Measurements from ENCODE around the gene COPS8. TPM values are rescaled to one million over a fixed set of nuclear protein-coding genes. Genes with fewer than 3 reads are reported as not detected.

COPS8 gene
- polyA plus RNA-seq, 4 donors = 91.1 to 103 (median 98.8) TPM

DNA sequence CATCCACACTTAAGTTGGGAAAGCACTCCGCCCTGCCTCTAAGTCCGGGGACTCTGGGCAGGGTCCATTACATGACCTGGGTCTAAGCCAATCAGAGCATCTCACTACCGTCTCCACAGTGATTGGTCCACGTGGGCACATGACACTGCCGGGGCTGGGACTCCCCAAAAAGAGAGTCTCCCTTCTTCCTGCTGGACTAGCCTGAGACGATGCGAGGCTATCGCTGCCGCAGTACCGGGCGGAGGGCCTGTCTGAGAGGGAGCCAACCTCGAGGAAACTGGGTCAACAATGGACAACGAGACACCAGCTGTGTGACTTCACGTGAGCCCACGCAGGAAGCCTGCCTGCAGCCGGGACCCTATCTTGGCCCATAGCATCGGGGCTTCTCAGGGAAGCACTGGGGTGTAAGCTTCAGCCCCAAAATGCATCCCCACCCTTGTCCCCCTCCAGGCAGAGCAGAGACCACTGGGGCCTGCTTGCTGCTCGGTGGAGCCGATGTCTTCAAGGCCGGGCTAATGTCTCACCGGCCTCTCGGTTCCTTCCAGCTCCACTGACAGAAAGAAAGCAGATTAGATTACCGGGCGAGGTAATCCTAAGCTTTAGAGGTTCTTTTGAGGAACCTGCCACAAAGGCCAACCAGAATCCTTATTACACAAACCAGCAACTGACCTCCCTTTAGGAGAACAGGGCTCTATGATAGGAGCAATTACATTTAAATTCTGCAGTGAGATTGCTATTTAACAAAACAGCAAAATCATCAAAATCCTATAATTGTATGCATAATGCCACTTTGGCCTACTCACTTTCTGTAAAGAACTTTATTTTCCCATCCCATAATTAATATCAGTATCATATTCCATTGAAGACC is 21.3 kb upstream of the COPS8 start:
- DNase-seq (ENCODE audit: low read depth in 4 of 4, low spot score in 3 of 4) = no peak

DNA sequence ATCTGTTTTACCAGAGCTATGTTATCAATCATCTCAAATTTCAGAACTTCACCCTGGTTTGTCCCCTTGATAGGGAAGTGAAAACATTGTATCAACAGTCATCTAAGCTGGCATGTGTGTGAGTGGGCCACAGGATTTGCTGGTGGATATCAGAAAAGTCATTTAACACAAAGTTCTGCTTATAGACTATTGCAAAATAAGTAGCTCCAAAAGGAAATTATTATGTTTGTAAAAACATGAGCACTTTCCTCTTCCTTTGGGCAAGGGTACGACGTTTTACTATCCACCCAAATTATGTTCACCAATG is 20.7 kb upstream of the COPS8 start:
- no peak for DNase-seq (ENCODE audit: low read depth in 4 of 4, low spot score in 3 of 4)

DNA sequence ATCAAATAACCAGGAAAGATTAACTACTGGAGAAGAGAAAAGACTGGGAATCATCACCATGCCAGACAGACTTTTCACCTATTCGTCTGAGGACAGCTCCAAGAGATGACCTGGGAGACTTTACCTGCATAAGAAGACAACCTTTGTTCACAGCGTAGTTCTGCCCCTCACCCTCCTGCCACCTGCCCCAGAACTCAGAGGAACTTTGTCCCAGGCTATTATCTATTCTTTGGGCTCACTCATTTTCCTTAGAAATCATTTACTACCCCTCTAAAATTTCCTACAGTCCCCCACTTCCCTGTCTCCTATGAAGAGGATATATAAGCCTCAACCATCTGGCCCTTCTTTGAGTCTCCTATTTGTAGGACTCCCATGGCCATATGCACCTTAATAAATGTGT is 19.3 kb upstream of the COPS8 start:
- no peak for DNase-seq (ENCODE audit: low read depth in 4 of 4, low spot score in 3 of 4)

DNA sequence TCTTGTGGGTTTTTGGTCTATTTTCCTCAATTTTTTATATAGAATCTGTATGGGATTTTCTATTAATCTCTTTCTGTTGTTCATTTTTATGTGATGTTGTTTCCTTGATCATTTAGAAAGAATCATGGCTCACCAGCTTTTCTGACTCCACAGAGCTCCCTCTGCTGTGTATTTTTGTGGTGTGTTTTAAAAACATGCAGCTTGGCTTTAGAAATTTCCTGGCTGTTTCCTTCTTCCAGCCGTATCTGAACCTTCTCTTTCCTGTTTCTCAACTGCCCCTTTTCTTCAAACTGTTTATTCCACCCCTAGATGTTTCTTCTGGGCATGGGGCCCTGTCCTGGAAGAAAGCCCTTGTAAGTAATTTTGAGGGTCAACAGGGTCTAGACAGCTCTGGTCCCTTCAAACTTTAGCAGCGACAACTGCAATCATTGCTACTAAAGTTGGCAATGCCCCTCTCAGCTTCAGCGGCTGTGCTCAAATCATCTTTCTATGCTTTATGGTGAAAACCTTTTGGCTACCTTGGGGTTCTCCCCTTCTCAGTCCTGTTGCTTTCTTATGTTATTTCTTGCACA is 17.6 kb upstream of the COPS8 start:
- no peak for DNase-seq (ENCODE audit: low read depth in 4 of 4, low spot score in 3 of 4)

DNA sequence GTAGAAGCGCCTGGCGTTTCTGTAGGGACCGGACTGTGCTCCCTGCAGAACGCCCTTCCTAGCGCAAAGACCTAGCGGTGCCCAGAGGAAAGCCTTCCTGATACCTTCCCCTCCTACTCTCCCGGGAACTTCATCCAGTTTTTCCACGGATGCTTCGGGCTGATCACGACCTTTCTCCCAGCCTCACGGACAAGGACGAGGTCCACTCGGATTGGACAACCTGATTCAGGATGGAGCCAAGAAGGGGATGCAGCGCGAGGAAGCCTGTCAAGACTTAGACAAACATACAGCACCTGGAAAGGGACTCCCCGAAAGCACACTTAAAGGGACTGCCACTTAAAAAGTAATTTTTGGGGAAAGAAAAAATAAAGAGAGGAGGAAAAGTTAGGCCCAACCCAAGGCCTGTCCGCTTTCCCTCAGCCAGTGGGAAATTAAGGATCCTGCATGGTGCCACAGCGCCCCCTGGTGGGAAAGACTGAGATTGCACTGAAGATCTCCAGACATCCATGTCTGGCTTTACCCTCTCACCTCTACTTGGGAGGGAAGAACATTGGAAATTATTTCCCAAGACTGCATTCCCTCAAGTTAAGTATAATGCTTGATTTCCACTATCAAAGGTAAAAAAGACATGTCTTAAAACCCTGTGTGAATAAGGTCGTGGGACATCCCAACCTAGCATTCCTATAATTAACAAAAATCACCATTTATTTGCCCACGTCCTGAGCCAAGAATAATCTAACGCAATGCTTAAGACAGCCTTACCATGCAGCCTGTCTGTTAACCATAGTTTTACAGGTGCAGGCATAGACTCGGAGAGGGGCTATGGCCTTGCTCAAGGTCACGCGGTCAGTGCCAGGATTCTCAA is 13.4 kb upstream of the COPS8 start:
- DNase-seq (ENCODE audit: low read depth in 4 of 4, low spot score in 3 of 4) = peak in 1 of 4 donors; percentile 55

DNA sequence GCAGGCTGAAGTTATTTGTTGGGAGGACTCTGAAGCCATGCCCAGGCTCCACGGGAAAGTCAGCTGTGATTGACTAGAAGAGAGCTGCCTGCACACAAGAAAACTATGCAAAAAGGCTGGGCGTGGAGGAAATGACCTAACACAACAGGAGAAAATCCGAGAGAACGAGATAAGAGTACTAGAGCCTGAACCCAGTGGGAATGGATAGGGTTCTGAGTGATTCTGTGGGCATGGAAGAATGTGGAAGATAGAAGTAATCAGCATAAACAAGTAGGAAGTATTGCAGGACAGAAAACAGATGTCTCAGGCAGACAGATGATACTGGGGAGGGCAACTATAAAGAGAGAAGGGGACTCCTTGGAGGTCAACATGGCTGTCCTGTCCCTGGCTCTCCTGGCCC is 12.1 kb upstream of the COPS8 start:
- DNase-seq (ENCODE audit: low read depth in 4 of 4, low spot score in 3 of 4) = no peak

DNA sequence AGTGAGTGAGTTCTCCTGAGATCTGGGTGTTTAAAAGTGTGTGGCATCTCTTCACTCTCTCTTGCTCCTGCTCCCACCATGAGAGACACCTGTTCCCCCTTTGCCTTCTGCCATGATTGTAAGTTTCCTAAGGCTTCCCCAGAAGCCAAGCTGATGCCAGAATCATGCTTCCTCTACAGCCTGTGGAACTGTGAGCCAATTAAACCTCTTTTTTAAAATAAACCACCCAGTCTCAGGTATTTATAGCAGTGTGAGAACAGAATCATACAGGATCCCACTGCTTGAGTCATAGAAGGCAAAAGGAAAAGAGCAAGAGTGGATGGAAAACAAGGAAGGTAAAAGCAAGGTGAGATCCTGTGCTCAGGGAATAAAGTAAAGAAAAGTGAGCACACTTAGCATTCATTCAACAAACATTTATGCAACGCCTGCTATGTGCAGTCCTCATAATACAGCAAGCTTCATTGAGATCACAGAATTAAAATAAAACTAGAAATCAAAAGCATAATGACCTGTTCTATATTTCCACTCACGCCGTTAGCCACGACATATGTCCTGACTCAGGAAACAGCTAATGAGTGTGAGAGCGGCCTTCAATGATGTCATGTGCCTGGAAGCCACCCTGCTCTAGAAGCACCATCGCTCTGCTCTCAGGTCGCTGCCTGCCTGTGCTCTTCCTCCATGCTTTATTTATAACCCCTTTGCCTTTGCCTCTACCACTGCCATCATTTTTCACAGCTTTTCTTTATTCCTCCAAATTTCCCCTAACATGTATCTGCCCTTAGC is 11.3 kb upstream of the COPS8 start:
- no peak for DNase-seq (ENCODE audit: low read depth in 4 of 4, low spot score in 3 of 4)

DNA sequence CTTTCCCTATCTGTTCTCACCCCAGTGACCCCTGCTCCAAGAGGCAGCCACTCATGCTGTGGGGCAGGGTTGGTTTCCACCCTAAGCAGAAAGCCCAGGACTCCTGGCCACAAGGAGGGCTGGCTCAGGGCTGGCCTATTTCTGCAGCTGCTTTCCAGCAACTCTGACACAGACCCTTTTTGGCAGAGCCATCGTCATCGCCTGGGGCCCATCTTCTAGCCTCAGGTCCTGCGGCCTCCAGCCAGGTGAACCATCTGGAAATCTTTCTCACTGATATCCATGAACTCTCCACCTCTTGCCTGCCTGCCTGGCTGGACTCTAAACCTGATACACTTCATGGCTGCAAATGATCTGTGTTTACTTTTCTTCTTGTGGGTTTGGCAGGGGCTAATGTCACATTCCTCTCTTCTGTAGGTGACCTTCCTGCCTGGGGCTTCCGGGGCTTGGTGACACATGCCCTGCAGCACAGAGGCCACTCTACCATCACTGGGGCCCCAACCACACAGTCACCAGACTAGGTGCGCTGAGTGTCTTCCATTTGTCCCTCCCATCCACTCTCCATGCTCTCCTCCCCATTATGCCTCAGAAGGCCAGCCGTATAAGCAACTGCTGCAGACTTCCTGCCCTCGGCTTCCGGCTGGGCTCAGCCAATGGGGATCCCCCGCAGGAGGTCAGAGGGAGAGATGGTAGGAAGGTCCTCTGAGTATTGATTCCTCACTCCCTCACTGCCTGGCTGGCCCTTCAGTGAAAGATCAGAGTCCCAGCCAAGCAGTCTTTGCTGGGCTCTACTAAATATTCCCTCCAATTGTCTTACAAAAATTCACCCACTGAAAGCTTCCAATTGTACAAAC is 9.7 kb upstream of the COPS8 start:
- DNase-seq (ENCODE audit: low read depth in 4 of 4, low spot score in 3 of 4) = no peak

DNA sequence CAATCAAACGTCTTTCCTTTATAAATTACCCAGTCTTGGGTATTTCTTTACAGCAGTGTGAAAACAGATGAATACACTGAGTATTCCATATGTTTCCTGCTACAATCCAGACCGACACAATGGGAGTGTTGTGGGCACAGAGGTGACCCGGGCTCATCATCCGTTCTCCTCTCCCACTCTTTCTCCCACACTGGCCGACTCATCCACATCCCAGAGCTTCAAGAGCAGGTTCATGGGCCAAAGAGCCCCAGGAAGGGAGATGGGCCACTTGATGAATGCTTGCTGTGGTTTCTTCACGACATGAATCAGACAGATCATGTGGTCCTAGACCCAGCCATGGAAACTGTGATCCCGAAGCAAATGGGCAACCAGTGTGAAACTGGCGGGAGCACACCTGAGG is 4.1 kb upstream of the COPS8 start:
- no peak for DNase-seq (ENCODE audit: low read depth in 4 of 4, low spot score in 3 of 4)

DNA sequence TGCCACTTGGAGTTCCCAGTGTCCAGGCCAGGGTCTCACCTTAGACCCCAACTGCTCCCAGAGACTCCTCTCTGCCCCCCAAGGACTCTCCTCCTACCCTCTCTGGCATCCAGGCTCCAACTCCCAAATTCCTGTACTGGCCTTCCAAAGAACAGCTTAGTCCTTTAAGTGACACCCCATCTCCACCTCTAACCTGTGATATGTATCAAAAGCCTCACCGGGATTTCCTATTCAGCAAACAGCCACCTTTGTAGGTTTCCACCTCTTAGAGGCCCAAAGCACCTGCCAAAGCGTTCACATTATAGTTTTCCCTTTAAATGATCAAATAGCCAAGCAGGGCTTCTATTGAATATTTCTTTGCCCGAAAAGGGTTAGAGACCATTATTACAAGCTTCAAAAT is 2.7 kb upstream of the COPS8 start:
- DNase-seq (ENCODE audit: low read depth in 4 of 4, low spot score in 3 of 4) = no peak

DNA sequence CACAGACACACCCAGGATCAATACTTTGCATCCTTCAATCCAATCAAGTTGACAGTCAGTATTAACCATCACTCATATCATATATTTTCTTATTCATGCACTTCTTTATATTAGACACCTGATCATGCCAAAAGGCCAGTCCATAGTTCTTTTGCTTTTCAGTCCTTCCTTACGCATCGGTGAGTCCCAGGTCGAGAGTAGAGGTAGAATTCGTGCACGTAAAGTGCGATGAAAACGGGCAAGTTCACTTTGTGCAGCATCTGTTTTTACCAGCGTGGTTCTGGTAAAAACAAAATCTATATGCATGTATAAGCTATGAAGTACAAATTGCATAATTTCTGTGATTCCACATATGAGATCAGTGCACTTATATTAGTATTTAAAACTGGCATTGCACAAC is 1.2 kb upstream of the COPS8 start:
- no peak for DNase-seq (ENCODE audit: low read depth in 4 of 4, low spot score in 3 of 4)

DNA sequence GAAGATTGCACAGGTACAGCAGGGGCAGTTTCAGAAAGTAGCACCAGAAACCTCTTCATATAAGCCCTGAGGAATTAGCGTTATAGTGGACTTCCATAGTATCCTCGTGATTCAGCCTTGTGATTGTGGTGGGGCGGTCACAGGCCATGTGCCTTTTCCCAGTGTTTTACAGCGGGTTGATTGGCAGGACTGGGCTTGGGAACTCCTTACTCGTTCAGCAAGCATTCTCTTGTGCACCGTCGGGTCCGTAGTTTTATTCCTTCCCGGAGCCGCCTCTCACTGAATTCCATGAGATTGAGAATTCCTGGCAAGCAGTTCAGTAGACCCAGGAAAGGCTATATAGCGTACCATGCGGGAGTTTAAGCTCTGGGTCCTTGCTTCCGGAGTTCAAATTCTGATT is 5.2 kb downstream of the COPS8 start:
- DNase-seq (ENCODE audit: low read depth in 4 of 4, low spot score in 3 of 4) = no peak

DNA sequence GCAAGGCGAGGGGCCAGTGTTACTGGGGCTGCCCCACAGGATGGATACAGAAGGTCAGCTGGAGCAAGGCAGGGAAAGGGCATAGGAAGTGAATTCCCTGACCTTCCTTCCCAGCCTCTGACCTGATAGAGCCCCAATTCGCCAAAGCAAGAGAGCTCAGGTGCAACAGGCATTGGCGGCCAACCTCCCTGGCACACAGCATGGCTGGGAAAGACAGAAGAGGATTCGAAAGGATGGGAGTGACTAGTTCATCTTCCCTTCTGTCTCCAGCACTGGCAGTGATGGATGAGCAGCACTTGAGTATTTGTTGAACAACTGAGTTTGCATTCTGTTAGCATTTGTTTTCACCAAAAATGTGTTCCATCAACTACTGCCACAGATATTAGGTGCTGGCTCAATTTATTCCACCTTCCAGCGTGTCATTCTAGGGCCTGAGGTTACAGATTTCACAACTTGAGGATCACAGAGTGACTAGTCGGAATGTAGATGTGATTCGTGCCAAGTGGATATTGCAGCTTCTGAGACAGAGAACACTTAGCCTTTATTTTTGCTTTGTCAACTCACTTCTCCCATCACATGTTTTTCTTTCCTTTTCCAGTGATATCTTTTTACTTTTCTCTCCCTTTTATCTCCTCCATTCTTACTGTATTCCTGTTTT is 6.2 kb downstream of the COPS8 start:
- DNase-seq (ENCODE audit: low read depth in 4 of 4, low spot score in 3 of 4) = no peak

DNA sequence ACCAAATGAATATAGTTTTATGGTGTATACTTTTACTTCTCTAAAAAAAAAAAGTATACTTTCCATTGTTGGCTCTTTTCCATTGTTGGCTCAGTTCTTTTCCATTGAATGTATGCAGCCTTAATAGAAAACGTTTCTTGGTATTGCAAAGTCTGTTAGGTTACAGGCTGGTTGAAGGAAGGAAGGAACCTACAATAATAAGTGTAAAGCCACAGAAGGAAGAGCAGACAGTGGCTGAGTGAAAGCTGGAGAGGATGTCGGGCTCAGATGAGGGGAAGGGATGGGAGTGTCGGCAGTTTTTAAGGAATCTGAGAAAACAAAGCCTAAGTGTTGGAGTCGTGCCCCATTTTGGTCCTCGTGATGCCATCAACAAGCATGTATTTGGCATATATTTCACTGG is 6.8 kb downstream of the COPS8 start:
- no peak for DNase-seq (ENCODE audit: low read depth in 4 of 4, low spot score in 3 of 4)

DNA sequence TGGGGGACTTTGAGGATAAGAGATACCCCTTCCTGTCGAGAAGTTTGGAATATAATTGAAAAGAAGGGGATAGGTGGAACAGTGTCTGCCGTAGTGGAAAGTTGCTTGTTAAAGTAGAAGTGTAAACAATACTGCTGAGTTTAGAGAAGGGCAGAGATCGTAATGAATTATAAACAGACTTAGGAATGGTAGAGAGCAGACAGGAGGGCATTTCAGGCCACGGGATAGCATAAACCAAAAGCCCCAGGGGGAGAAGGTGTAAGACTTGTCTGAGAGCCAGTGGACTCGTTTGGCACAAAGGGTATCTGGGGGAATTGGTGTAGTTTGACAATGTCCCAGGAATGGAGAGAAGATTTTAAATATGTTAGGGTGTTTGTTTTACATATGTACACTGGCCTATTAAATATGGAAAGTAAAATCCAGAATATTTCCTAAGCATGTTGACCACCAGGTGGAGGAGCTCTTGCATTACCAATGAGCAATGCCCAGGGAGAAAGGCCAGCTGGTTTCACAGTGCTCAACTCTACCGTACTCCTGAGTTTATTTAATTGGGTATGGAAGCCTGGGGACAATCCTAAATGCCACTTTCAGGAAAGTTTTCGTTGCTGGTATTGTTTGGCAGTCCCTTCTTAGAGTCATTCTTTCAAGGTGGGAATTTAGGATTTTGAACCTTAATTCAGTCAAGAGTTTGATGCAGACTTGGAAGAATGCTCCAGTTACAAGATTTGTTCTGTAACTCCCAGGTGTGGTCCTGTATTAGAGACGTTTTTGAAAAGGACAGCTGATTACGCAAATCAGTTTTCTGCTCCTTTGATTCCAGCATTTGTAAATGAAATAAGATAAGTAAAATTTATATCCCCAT is 7.5 kb downstream of the COPS8 start:
- DNase-seq (ENCODE audit: low read depth in 4 of 4, low spot score in 3 of 4) = no peak

DNA sequence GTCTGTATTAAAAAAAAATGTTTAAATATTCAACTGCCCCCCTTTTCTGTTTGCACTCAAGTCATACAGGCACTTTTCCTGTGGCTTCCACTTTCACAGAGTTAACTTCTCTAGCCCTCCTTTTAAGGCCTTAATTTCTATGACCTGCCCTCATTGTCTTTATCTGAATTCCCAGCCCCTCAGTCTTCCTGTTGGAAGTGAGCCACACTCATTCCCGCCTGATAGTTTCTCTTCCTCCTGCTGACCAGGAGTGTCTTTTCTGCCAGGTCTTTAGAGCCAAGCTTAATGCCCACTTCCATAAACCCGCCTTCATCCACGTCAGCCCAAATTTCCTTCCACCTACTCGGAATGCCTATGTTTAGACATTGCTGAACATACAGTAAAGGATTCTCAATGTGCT is 10.5 kb downstream of the COPS8 start:
- DNase-seq (ENCODE audit: low read depth in 4 of 4, low spot score in 3 of 4) = no peak

DNA sequence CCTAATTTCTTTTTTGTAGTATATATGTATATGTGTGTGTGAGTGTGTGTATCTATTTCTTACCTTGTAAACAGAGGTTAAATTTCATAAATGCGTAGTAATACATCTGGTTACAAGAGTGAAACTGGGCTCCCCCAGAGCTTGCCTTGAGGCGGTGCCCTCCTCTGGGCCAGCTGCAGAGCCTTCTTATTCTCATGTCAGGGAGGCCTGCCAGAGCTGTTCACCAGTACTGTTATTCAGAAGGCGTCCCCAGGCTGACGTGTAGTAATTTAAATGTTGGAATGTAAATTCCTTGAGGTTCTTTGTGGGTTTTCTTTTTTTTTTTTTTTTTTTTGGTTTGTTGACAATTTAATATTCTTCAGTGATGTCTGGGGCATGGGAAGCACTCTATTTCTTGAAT is 11.2 kb downstream of the COPS8 start:
- no peak for DNase-seq (ENCODE audit: low read depth in 4 of 4, low spot score in 3 of 4)

DNA sequence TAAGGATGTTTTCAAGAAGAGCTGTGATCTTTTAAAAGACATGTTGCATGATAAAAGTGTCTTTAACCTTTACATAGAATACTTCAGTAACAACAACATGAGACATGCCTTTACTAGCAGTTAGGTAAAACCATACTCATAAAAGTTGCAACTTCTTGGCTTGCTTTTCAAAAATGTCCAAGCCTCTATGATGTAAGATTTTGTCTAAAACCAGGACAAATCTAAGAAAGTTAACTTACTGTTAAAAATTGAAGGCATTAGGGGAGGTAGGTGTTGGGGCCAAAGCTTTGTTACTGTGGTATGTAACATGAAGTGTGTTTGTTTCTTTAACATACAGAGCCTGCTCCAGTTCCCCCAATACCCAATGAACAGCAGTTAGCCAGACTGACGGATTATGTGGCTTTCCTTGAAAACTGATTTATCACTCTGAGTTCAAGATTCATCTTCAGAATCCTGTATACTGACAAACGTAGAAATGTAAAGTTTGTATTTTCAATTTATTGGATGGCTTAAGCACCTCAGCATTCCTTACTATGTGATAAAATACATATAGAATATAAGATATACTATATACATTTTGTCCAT is 11.7 kb downstream of the COPS8 start:
- DNase-seq (ENCODE audit: low read depth in 4 of 4, low spot score in 3 of 4) = no peak

All from right renal pelvis (tissue), 4 donors.